Neural crest cell (in vitro differentiated cells): Measurements from ENCODE around the gene P3H2. TPM values are rescaled to one million over a fixed set of nuclear protein-coding genes. Genes with fewer than 3 reads are reported as not detected.

Source experiments
- DNase-seq: peaks from one replicate; pipeline ENCODE4 v3.0.0; 2021; ENCODE audit warnings: low read depth, mixed read lengths, low spot score
- H3K27ac Mint-ChIP-seq: one replicate; pipeline ENCODE4 v1.8.0; 2021; ENCODE audit warnings: mild to moderate bottlenecking, mixed read lengths; ENCODE audit not compliant: unreplicated experiment
- H3K27me3 Mint-ChIP-seq: 2 replicates; pipeline ENCODE4 v1.8.0; 2021; ENCODE audit warnings: low read depth, mild to moderate bottlenecking, mixed read lengths
- H3K36me3 Mint-ChIP-seq: 2 replicates; pipeline ENCODE4 v1.8.0; 2021; ENCODE audit warnings: low read depth, mild to moderate bottlenecking, mixed read lengths
- H3K4me1 Mint-ChIP-seq: 2 replicates; pipeline ENCODE4 v1.8.0; 2021; ENCODE audit warnings: mixed read lengths
- H3K4me3 Mint-ChIP-seq: one replicate; pipeline ENCODE4 v1.8.0; 2021; ENCODE audit warnings: mild to moderate bottlenecking, mixed read lengths
- H3K9me3 Mint-ChIP-seq: 2 replicates; pipeline ENCODE4 v1.8.0; 2021; ENCODE audit warnings: mixed read lengths
- CTCF ChIP-seq: fragments of 200-600 bp; sonication (generic); conservative IDR thresholded peaks from 2 replicates; pipeline ENCODE4 v1.5.0; 2021; ENCODE audit warnings: antibody characterized with exemption, mild to moderate bottlenecking
- total RNA-seq: library from RNA; stranded (reverse); gene quantifications from 2 replicates; pipeline ENCODE4 v1.2.1, GENCODE V29; 2021

The P3H2 gene
- total RNA-seq, 1 donor from 2014 or later: 4.1 TPM

GRCh38 chr3:189983612-189984011 lies 137.1 kb downstream of the P3H2 start:
- Mint-ChIP-seq H3K36me3 (no peaks in the 10 kb centered on the region), H3K27me3 (no peaks in the 10 kb centered on the region), H3K9me3 (no peaks in the 10 kb centered on the region), H3K27ac (no peak overlapping the region), H3K4me3 (no peak overlapping the region), H3K4me1 (no peaks in the 10 kb centered on the region)
- no peak for DNase-seq
- TF ChIP-seq CTCF: no peak

GRCh38 chr3:189982321-189982945 lies 138.3 kb downstream of the P3H2 start:
- H3K27ac Mint-ChIP-seq: no peak overlapping the region
- H3K27me3 Mint-ChIP-seq: no peaks in the 10 kb centered on the region
- H3K4me3 Mint-ChIP-seq: no peak overlapping the region
- TF ChIP-seq CTCF: no peak
- DNase-seq: no peak
- H3K36me3 Mint-ChIP-seq: no peaks in the 10 kb centered on the region
- no peaks in the 10 kb centered on the region for H3K4me1 Mint-ChIP-seq
- no peaks in the 10 kb centered on the region for H3K9me3 Mint-ChIP-seq

- no peaks in the 10 kb centered on the region for H3K27me3 Mint-ChIP-seq
- H3K9me3 Mint-ChIP-seq: no peaks in the 10 kb centered on the region
- no peak for TF ChIP-seq CTCF
- DNase-seq: no peak
- no peaks in the 10 kb centered on the region for H3K36me3 Mint-ChIP-seq
- H3K27ac Mint-ChIP-seq: no peak overlapping the region
- no peaks in the 10 kb centered on the region for H3K4me1 Mint-ChIP-seq
- no peak overlapping the region for H3K4me3 Mint-ChIP-seq
Measured at GRCh38 chr3:189981668-189982067, 139.0 kb downstream of the P3H2 start.

- Mint-ChIP-seq H3K27me3 (no peaks in the 10 kb centered on the region), H3K9me3 (peaks cover 3% of the 10 kb centered on the region), H3K4me1 (no peaks in the 10 kb centered on the region), H3K27ac (no peak overlapping the region), H3K36me3 (peaks cover 5% of the 10 kb centered on the region), H3K4me3 (no peak overlapping the region)
- no peak for TF ChIP-seq CTCF
- DNase-seq: no peak
Measured at GRCh38 chr3:189978753-189979152, 141.9 kb downstream of the P3H2 start.

GRCh38 chr3:189977174-189977573 lies 143.5 kb downstream of the P3H2 start:
- peaks cover 5% of the 10 kb centered on the region for H3K36me3 Mint-ChIP-seq
- no peaks in the 10 kb centered on the region for H3K4me1 Mint-ChIP-seq
- DNase-seq: no peak
- H3K9me3 Mint-ChIP-seq: peaks cover 3% of the 10 kb centered on the region
- H3K4me3 Mint-ChIP-seq: no peak overlapping the region
- H3K27ac Mint-ChIP-seq: no peak overlapping the region
- no peaks in the 10 kb centered on the region for H3K27me3 Mint-ChIP-seq
- no peak for TF ChIP-seq CTCF
